Midbrain (tissue), 1 donor: Measurements from ENCODE around the gene LRRK1.

Experiments used
- DNase-seq: peaks from one replicate; lab custom pipeline; 2025; lab: John Stamatoyannopoulos, UW

The LRRK1 gene, protein sequence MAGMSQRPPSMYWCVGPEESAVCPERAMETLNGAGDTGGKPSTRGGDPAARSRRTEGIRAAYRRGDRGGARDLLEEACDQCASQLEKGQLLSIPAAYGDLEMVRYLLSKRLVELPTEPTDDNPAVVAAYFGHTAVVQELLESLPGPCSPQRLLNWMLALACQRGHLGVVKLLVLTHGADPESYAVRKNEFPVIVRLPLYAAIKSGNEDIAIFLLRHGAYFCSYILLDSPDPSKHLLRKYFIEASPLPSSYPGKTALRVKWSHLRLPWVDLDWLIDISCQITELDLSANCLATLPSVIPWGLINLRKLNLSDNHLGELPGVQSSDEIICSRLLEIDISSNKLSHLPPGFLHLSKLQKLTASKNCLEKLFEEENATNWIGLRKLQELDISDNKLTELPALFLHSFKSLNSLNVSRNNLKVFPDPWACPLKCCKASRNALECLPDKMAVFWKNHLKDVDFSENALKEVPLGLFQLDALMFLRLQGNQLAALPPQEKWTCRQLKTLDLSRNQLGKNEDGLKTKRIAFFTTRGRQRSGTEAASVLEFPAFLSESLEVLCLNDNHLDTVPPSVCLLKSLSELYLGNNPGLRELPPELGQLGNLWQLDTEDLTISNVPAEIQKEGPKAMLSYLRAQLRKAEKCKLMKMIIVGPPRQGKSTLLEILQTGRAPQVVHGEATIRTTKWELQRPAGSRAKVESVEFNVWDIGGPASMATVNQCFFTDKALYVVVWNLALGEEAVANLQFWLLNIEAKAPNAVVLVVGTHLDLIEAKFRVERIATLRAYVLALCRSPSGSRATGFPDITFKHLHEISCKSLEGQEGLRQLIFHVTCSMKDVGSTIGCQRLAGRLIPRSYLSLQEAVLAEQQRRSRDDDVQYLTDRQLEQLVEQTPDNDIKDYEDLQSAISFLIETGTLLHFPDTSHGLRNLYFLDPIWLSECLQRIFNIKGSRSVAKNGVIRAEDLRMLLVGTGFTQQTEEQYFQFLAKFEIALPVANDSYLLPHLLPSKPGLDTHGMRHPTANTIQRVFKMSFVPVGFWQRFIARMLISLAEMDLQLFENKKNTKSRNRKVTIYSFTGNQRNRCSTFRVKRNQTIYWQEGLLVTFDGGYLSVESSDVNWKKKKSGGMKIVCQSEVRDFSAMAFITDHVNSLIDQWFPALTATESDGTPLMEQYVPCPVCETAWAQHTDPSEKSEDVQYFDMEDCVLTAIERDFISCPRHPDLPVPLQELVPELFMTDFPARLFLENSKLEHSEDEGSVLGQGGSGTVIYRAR (N-terminal part only)

DNA sequence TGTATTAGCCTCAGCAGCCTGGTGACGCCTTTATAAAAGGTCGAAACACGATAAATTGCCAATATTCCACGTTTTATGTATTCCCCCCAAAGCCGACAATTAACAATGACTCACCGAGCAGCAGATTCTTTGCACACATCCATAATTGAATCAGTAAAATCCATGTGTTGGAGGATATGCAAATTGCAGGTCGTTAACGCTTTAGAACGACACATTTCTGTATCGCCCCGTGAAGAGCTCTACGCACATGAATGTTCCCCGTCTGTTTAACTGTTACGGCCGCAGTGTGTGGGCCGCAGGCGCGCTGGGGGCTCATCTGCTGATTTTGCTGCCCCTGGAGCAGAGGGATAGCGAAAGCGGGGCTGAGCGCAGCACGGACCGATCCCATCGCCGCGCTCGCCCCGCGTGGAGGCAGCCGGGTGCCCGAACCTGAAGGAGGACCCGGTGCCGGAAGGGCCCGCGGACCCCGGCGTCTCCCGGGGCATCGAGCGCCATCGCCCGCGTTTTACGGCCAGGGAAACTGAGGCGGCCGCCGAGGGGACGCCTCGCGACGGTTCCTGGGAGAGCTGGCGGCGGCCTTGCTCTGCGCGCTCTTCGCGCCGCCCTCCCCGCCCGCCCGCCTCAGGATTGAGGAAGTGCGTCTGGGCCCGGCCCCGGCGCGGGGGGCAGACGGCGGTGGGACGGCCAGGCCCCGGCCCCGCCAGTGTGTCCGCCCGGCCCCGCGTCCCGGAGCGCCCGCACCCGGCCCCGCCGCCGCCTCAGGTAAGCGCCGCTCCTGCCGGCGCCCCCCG lies at the start of gene LRRK1:
Gene LRRK1 (plus strand): TSS at position 668 of the 791 bp plus-strand sequence. CDS start 5,276 bp downstream, outside the sequence.
- DNase-seq, result no peak

DNA sequence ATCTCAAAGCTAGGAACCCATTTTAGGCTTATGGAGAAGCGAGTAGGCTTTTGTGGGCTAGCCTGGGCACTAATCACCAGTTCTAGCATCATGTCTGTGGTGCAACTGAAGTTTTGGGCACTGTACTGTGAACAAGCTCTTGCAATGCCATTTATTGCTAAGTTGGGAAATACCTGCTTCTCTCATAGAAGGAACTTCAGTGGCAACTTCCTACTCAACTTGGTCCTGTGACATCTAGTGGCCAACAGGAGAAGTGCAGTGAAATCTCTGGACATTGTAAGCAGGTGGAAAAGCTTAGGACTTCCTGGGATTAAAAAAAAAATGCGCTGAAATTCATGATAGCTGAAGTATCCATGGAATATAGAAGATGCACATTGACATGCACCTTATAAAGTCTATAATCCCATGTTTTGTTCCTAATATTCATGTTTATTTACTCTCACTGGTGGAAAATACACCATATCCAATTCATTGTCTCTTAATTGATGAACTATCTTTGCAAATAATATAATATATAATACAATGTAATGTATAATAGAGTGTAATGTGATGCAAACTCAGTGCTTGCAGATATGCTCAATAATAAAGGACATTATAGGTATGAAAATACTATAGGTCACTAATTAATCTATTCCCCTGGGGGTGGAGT lies 46.0 kb upstream of the LRRK1 start:
- peak; percentile 83 for DNase-seq

DNA sequence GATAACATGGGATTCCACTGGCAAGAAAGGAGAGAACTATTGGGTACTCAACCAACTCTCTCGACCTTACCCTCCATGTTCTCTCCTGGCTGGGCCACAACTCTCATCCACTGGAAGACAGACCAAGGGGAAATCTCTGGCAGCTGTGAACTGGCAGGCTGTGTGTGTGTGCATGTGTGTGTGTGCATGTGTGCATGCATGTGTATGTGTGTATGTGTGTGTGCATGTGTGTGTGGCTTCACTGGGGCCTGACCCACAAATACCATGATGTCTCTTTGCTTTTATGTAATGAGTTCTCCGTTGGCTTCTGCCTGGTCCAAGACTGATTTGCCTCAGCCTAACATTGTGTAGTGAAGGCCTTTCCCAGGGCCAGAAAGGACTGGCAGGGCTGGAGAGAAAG lies 43.7 kb upstream of the LRRK1 start:
- DNase-seq, result no peak

DNA sequence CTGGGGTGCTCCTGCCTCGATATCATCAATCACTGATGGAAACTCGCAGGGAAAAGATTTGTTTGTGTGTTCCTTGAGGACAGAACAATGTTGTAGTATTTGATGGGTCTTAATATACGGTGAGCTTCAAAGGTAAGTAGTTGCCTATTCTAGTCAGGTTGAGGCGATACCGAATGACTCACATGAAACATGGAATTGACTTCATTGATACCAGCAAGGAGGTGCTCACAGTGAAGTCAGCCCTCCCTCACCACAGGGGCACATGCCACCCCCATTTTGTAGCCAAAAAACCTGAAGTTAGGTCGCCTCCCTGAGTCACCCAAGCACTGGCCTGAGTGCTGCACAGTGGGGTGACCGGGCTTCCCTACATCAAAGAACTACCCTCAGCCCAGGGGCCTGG lies 43.2 kb upstream of the LRRK1 start:
- DNase-seq, result no peak

DNA sequence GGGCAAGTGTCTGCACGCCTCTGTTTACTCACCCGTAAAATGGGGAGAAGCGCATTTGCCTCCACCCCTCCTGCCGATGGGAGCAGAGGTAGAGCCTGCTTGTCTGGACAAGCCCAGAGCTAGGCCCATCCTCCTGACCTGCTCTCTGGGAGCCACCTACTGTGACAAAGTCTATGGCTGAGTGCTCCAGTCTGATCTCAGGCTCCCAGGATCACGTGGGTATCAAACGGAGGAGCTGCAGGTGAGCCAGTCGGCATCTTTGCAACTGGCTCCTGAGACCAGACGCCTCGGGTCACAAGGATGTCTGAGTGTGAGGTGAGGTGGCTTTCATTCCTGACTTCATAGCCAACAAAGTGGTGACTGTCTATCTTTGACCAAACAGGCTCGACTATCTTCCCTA lies 41.6 kb upstream of the LRRK1 start:
- DNase-seq, result no peak

DNA sequence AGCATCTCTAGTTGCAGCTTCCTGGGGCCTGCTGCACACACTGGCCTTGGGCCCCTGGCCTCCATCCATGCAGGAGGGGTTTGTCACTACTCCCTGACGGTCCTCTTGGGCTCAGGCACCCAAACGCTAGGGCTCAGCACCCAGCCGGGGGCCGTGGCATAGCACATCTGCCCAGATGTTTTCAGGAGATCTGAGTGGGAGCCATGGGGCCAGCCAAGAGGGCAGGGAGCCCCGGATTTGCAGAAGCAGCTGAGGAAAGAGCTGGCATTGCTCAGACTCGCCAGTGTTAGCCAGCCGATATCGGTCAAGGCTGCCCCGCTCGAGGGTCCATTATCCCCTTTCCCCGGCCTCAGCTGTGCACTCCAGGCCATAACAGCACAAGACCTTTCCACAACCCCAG lies 41.0 kb upstream of the LRRK1 start:
- no peak for DNase-seq

DNA sequence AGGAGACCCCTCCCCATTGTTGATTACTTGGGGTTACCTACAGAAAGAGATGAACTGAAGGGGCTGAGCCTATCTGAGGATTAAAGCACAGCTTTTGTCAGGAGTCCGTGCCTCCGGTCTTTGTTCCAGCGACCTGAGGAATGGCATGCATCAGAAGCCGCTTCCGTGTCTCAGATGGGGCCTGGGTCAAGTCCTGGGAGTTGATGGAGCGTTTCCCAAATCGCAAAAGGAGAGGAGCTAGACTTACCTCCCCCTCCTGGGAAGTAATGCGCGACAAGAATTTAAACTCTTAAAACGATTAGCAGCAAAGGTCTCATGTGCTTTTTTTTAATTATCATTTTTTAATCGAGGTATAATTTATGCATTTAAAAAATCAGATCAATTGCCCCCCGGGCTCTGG lies 40.5 kb upstream of the LRRK1 start:
- DNase-seq, result no peak

DNA sequence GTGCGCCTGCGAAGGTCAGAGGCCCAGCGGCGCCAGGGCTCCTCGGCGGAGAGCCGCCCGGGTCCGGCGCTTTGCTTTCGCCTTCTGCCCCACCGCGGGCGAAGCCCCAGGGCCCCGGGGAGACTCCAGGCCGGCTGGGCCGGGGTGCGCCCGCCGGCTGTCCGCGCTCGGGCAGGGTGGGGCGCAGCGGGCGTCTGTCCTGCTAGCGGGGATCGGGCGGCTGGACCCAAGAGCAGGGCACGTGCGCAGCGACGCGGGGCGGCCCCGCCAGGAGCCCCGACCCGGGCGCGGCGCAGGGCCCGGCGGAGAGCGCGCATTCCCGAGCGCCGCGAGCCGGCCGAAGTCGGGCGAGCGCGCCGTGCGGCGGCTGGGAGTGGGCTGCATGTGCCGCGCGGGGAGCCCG lies 40.1 kb upstream of the LRRK1 start:
- no peak for DNase-seq

DNA sequence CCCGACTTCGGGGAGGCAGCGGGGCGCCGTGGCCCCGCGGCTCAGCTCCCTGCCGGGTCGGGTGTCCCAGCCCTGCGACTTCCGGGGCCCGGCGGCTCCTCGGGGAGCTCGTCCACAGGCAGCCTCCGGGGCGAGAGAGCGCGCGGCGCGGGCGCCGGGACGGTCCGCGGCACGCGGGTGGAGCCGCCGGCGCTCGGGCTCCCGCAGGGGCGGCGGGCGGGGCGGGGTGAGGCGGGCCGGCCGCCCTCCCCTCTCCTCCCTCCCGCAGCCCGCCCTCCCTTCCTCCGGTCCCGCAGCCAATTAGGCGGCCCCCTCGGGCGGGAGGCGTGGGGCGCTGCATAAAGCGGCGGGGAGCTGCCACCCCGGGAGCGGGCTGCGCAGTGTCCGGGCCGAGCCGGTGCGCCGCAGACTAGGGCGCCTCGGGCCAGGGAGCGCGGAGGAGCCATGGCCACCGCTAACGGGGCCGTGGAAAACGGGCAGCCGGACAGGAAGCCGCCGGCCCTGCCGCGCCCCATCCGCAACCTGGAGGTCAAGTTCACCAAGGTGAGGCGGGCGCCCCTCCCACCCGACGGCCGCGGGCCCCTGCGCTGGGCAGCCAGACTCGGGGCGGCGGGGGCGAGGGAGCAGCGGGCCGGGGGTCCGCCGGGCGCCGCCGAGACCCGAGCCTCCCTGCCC lies 39.6 kb upstream of the LRRK1 start, which contains the start of gene ALDH1A3:
Gene ALDH1A3 (plus strand): TSS at position 368 of the 675 bp plus-strand sequence. CDS start 77 bp downstream, at position 445.
- DNase-seq, result no peak

DNA sequence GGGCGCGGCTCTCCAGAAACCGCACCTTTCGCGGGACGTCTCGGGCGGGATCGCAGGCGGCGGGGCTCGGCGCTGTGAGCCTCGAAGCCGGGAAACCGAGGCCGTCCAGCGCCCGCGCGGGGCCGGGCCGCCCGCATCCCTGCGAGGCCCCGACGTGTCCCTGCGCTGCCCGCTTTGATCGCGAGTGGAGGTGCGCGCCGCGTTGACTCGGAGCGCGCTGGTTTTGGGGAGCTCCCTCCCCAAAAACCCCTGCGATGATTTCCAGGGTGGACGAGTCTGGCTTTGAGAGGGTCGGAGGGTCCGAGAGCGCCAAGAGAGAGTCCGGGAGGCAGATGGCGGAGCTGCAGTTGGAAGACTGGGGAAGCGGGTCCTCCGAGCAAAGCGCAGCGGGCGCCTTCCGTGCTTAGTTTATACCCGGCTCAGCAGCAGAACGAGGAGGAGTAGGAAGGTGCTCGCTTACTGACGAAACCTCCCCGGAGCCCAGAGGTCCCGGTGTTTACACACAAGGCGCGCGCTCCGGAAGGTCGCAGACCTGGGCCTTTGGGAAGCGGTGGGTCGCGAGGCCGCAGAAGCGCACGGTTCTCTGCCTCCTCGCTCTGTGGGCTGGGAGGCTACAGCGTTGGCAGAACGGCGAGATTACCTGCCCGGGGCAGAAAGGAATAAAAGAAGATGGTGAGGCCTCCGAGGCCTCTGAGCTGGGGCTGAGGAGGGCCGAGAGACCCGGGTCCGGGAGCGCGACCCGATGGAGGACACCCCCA lies 38.8 kb upstream of the LRRK1 start:
- DNase-seq, result no peak

DNA sequence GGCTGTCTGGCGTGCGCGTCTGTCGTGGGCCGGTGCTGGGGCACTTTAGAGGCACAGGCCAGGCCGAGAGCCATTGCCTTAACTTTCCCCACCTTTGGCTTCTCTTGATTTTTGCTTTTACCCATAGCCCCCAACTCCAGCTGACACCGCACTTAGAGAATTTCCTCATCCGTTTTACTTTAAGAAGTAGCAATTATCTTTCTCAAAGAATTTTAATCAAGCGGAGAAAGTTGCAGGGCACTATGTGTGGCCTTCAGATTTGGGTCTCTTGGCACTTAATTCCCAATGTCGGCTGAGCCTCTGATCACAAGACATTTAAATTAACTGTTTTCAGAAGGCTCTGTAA lies 38.3 kb upstream of the LRRK1 start:
- DNase-seq, result no peak

DNA sequence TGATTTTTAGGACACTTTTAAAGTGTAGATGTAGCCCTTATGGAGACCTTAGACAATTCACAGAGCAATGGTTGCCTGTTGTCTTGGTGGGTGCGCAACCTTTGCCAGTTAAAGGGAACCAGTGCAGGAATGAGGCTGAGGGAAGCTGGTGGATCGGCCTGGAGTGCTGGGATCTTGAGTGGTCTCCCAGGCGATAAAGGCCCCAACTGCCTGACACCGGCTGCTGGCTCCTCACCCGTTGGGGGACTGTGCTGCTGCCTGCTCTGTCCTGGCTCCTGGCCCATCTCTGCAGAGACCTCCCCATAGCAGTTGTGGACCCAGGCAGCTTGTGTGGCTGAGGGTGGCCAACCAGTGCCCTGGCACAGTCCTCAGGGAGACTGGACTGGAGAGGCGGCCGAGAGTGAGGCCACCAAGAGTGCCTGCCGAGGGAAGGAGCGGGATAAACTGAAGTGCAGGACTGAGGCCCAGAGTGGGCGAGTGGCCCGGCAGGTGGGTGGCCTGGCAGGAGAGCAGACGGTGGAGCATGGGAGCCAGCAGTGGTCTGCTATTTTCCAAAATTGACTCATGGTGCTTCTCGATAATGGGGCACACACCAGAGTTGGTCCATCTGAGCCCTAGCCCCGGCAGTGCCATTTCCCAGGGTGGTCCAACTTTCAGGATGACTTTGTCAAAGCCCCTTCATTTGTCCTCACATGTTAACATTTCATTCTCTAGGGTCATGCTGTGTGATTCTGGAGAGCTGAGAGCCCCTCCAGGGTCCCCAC lies 37.4 kb upstream of the LRRK1 start:
- DNase-seq, result no peak

DNA sequence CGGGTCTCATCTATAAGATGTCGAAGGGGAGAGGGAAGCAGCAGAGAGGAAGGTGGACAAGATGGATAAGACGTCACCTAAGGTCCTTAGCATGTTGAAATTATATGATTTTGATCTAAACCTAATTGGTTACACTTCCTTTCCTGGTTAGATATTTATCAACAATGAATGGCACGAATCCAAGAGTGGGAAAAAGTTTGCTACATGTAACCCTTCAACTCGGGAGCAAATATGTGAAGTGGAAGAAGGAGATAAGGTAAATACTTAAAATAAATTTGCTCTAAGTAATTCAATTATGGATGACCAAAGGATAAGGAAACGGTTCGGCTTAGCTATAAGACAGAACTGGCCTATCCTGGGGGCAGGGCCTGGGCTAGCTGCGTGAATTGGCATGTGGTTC lies 34.0 kb upstream of the LRRK1 start:
- DNase-seq, result no peak

DNA sequence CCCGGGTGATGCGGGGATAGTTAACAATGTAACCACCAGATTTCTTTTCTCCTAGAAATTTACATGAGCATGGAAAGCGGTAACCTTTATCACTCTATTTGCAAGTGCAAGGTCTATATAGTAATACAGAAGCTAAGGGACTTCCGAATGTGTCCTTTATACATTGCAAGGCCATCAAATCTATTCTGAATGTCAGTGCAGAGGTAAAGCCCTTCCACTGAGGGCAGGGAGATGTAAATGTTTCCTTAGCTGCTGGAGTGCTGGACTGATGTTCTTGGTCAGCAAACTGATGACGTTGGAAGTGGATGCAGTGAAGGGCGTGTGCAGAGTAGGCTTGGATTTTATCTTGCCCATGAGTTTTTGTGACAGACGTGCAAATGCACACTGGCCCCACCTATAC lies 33.3 kb upstream of the LRRK1 start:
- DNase-seq, result no peak

DNA sequence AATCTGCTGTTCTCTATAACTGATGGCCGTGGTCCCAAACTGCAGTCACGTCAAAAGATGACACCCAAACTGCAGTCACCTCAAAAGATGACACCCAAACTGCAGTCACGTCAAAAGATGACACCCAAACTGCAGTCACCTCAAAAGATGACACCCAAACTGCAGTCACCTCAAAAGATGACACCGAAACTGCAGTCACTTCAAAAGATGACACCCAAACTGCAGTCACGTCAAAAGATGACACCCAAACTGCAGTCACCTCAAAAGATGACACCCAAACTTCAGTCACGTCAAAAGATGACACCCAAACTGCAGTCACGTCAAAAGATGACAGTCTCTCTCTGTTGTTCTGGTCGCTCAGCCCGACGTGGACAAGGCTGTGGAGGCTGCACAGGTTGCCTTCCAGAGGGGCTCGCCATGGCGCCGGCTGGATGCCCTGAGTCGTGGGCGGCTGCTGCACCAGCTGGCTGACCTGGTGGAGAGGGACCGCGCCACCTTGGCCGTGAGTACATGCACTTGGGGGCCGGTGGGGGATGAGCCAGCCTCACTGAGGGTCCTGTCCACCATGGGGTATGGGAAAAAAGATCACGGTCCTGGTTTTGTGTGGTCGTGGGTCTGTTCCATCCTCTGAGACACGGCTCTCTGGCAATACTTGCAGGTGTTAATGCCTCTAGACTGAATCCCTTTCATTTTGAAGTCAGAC lies 31.8 kb upstream of the LRRK1 start:
- no peak for DNase-seq

DNA sequence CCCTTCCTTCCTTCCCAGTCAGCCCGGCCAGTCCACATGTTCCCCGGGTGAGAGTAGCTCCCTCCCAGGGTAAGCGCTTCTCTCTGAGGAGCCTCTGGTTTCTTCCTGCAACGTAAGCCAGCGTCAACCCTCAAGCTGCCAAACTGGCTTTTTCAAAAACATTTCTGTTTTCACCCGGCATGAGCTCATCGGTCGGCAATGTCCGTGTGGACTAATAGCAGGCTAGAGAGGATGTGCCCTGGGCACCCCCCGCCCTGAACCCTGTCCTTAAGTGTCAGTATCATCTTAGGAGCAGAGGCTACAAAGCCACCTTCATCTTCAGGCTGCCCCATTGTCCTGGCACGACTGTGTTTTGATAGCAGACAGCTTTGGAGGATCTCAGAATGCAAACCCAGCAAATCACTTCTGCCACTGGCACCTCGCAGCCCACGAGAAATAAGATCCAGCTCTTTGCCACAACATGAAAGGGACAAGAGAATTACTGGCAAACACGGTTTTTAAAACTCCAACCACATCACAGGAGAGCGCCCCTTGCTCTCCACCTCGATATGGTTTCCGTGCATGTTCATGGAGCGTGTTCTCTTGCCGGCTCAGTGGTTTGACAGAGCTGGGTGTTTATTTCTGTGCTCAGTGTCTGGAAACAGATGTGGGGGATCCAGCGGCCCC lies 29.6 kb upstream of the LRRK1 start:
- DNase-seq, result no peak

DNA sequence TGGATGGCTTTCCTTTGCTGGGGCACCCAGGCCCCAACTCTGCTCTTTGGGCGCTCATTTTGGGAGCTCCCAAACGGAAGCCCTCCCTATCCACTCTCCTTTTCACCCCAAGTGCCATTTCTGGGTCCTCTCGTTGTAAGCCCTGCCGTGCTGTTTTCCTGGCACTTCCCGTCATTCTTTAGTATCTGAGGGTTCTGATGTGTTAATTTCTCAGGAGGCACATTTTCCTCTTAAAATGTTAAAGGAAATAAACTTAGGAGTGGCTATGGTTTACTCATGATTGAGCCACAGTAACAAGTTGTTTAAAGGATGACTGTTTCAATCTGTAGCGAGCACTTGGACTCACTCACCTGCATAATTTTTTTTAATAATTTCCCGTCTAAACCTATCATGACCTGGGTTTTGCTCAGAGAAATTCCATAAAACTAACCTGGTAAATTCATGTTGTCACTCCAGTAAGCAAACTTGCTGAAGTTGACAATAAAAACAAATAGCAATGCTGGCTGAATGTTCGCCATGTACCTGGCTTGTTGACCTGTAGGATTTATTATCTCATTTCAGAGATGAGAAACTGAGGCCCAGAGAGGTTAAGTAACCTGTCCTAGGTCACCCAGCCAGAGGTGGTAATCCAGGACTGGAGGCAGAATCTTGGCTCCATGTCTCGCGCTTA lies 29.0 kb upstream of the LRRK1 start:
- no peak for DNase-seq
